H1 (cell line): ENCODE measurements around the gene RFLNA. TPM values are rescaled to one million over a fixed set of nuclear protein-coding genes. Genes with fewer than 3 reads are reported as not detected.

Experiments
- CTCF ChIA-PET: fragments of 300-600 bp; sonication (Branson Sonifier 250); formaldehyde crosslinking; loops from one replicate; lab custom pipeline; 2021; ENCODE audit not compliant: partially characterized antibody; lab: Charles Lee
- POLR2A ChIA-PET: fragments of 300-600 bp; sonication (Branson Sonifier 250); formaldehyde crosslinking; loops from one replicate; lab custom pipeline; 2021; ENCODE audit warnings: inconsistent platforms; ENCODE audit not compliant: partially characterized antibody; lab: Charles Lee
- DNase-seq, 2 experiments: peaks; one replicate each; pipeline versions ENCODE4 v3.0.0 to v3.0.0-alpha.2; 2010 to 2022; ENCODE audit warnings: low spot score in 2 of 2, low read depth in 1 of 2, mixed read lengths in 1 of 2
- FAIRE-seq: peaks from 2 replicates; lab custom pipeline; 2011; peaks lifted over from hg19 to GRCh38; lab: Jason Lieb, UNC
- H2AFZ ChIP-seq: 2 replicates; pipeline ENCODE4 v1.8.1; 2012; ENCODE audit warnings: low read length, inconsistent platforms
- H2AK5ac ChIP-seq: 2 replicates; pipeline ENCODE4 v1.6.1; 2013; ENCODE audit warnings: low read depth, low read length
- H2BK120ac ChIP-seq: replicated peaks from 2 replicates; pipeline ENCODE3; 2013; ENCODE audit warnings: low read depth, low read length, inconsistent platforms
- H2BK12ac ChIP-seq: 2 replicates; pipeline ENCODE4 v1.6.1; 2013; ENCODE audit warnings: low read depth, low read length
- H2BK15ac ChIP-seq: 2 replicates; pipeline ENCODE4 v1.6.1; 2013; ENCODE audit warnings: low read length
- H2BK20ac ChIP-seq: 2 replicates; pipeline ENCODE4 v1.6.1; 2013; ENCODE audit warnings: low read length
- H2BK5ac ChIP-seq: 2 replicates; pipeline ENCODE4 v1.6.1; 2013; ENCODE audit warnings: low read depth, low read length
- H3K14ac ChIP-seq: 2 replicates; pipeline ENCODE4 v1.6.1; 2013; ENCODE audit warnings: inconsistent platforms; ENCODE audit not compliant: insufficient read length
- H3K18ac ChIP-seq: 2 replicates; pipeline ENCODE4 v1.6.1; 2013; ENCODE audit warnings: low read length; ENCODE audit errors: extremely low read depth
- H3K23ac ChIP-seq: 2 replicates; pipeline ENCODE4 v1.6.1; 2013; ENCODE audit warnings: inconsistent platforms; ENCODE audit not compliant: insufficient read length
- H3K23me2 ChIP-seq: 2 replicates; pipeline ENCODE4 v1.6.1; 2013; ENCODE audit warnings: low read depth, low read length
- H3K27ac ChIP-seq: 2 replicates; pipeline ENCODE4 v1.6.1; 2011; ENCODE audit warnings: low read depth, low read length, inconsistent platforms
- H3K27me3 ChIP-seq, 4 experiments: replicated peaks in 1 of 4; 1 replicate in 1 of 4; 2 replicates in 3 of 4; pipeline versions ENCODE4 v1.6.1 to v1.8.1; 2011 to 2013; ENCODE audit warnings: low read length in 3 of 4, mild to moderate bottlenecking in 3 of 4, inconsistent platforms in 2 of 4, mixed read lengths in 2 of 4, moderate library complexity in 1 of 4; ENCODE audit not compliant: control insufficient read depth in 3 of 4, insufficient read depth in 3 of 4; ENCODE audit errors: extremely low read depth in 1 of 4
- H3K36me3 ChIP-seq, 4 experiments: 2 replicates each; pipeline versions ENCODE4 v1.6.1 to v1.8.1; 2011 to 2013; ENCODE audit warnings: mild to moderate bottlenecking in 4 of 4, low read length in 3 of 4, moderate library complexity in 2 of 4, control low read depth in 1 of 4, inconsistent platforms in 1 of 4; ENCODE audit not compliant: insufficient read depth in 4 of 4, control insufficient read depth in 2 of 4
- H3K4ac ChIP-seq: replicated peaks from 2 replicates; pipeline ENCODE3; 2013; ENCODE audit warnings: low read length, low read depth, mixed read lengths, inconsistent platforms; ENCODE audit not compliant: insufficient read length
- H3K4me1 ChIP-seq, 4 experiments: replicated peaks in 1 of 4; 1 replicate in 1 of 4; 2 replicates in 3 of 4; pipeline versions ENCODE4 v1.6.1 to v1.8.1; 2011 to 2013; ENCODE audit warnings: low read length in 3 of 4, inconsistent platforms in 2 of 4, mixed read lengths in 1 of 4; ENCODE audit not compliant: insufficient read depth in 4 of 4, control insufficient read depth in 3 of 4
- H3K4me2 ChIP-seq, 2 experiments: 2 replicates each; pipeline versions ENCODE4 v1.6.1 to v1.8.1; 2011 to 2013; ENCODE audit warnings: low read depth in 2 of 2, low read length in 2 of 2, control low read depth in 1 of 2, inconsistent platforms in 1 of 2, mild to moderate bottlenecking in 1 of 2; ENCODE audit not compliant: insufficient read depth in 1 of 2
- H3K4me3 ChIP-seq, 4 experiments: fragments of 200-600, 300-600 bp in 1 of 4; sonication (generic), shearing (Covaris generic), sonication (Bioruptor Twin) in 1 of 4; 2 replicates each; pipeline versions ENCODE4 v1.5.1 to v1.8.1; 2011 to 2016; ENCODE audit warnings: low read length in 4 of 4, low read depth in 3 of 4, control low read depth in 2 of 4, inconsistent platforms in 2 of 4, mild to moderate bottlenecking in 2 of 4, mixed read lengths in 1 of 4, moderate library complexity in 1 of 4; ENCODE audit not compliant: insufficient read depth in 2 of 4; ENCODE audit errors: extremely low read depth in 1 of 4
- H3K56ac ChIP-seq: replicated peaks from 2 replicates; pipeline ENCODE3; 2013; ENCODE audit warnings: low read depth, mild to moderate bottlenecking, mixed read lengths, low read length, inconsistent platforms; ENCODE audit not compliant: insufficient read length
- H3K79me1 ChIP-seq: 2 replicates; pipeline ENCODE4 v1.6.1; 2013; ENCODE audit warnings: low read depth, low read length, control low read depth
- H3K79me2 ChIP-seq, 2 experiments: 2 replicates each; pipeline versions ENCODE4 v1.6.1 to v1.8.1; 2012 to 2013; ENCODE audit warnings: low read length in 2 of 2, mild to moderate bottlenecking in 2 of 2, inconsistent platforms in 1 of 2; ENCODE audit not compliant: insufficient read depth in 2 of 2, control insufficient read depth in 1 of 2
- H3K9ac ChIP-seq, 4 experiments: replicated peaks in 1 of 4; 1 replicate in 1 of 4; 2 replicates in 3 of 4; pipeline versions ENCODE4 v1.6.1 to v1.8.1; 2011 to 2013; ENCODE audit warnings: low read depth in 3 of 4, low read length in 3 of 4, control low read depth in 2 of 4, mild to moderate bottlenecking in 2 of 4, moderate library complexity in 2 of 4, inconsistent platforms in 1 of 4; ENCODE audit errors: extremely low read depth in 1 of 4
- H3K9me3 ChIP-seq, 2 experiments: 2 replicates each; pipeline versions ENCODE4 v1.6.1 to v1.8.1; 2012 to 2013; ENCODE audit warnings: mild to moderate bottlenecking in 2 of 2, moderate library complexity in 2 of 2, control low read depth in 1 of 2, inconsistent platforms in 1 of 2, low read depth in 1 of 2, low read length in 1 of 2, mixed read lengths in 1 of 2; ENCODE audit not compliant: insufficient read depth in 2 of 2
- H4K20me1 ChIP-seq, 2 experiments: replicated peaks in 1 of 2; 2 replicates each; pipeline versions ENCODE3 to v1.8.1; 2011 to 2013; ENCODE audit warnings: inconsistent platforms in 2 of 2, low read length in 2 of 2, mild to moderate bottlenecking in 1 of 2; ENCODE audit not compliant: insufficient read depth in 2 of 2, control insufficient read depth in 1 of 2
- H4K5ac ChIP-seq: 2 replicates; pipeline ENCODE4 v1.6.1; 2013; ENCODE audit warnings: low read length, low read depth, mixed read lengths, inconsistent platforms; ENCODE audit not compliant: insufficient read length
- H4K8ac ChIP-seq: 2 replicates; pipeline ENCODE4 v1.8.0; 2013; ENCODE audit warnings: mild to moderate bottlenecking, moderate library complexity, low read length, inconsistent platforms; ENCODE audit not compliant: insufficient read depth; ENCODE audit errors: extremely low read depth
- H4K91ac ChIP-seq: replicated peaks from 2 replicates; pipeline ENCODE3; 2013; ENCODE audit warnings: low read length, mixed read lengths, inconsistent platforms; ENCODE audit not compliant: insufficient read length
- ATF2 ChIP-seq: IDR thresholded peaks from 2 replicates; pipeline ENCODE4 v1.6.1; 2012; ENCODE audit warnings: low read length, inconsistent platforms
- ATF3 ChIP-seq: IDR thresholded peaks from 2 replicates; pipeline ENCODE4 v1.6.1; 2011; ENCODE audit warnings: low read depth, mild to moderate bottlenecking, low read length; ENCODE audit not compliant: insufficient read depth
- CBX8 ChIP-seq: fragments of 300-800, 300-1000 bp; sonication (generic); IDR thresholded peaks from 2 replicates; pipeline ENCODE4 v1.7.1; 2016; ENCODE audit warnings: low read depth, low read length, borderline replicate concordance
- EZH2 ChIP-seq: fragments of 200-600 bp; sonication (generic); IDR thresholded peaks from 2 replicates; pipeline ENCODE4 v1.7.1; 2012; ENCODE audit warnings: low read depth, mild to moderate bottlenecking, moderate library complexity, low read length, inconsistent platforms; ENCODE audit not compliant: severe bottlenecking
- MAX ChIP-seq: IDR thresholded peaks from 2 replicates; pipeline ENCODE4 v1.6.1; 2012; ENCODE audit warnings: inconsistent platforms
- RNF2 ChIP-seq: fragments of 200-900, 300-1000 bp; sonication (generic); IDR thresholded peaks from 2 replicates; pipeline ENCODE4 v1.7.1; 2016; ENCODE audit warnings: borderline replicate concordance, low read depth, mild to moderate bottlenecking, antibody characterized with exemption, low read length; ENCODE audit not compliant: poor library complexity, severe bottlenecking; ENCODE audit errors: missing control alignments
- SUZ12 ChIP-seq: fragments of 200-600 bp; sonication (generic); IDR thresholded peaks from 2 replicates; pipeline ENCODE4 v1.6.1; 2012; ENCODE audit warnings: mild to moderate bottlenecking, inconsistent platforms, low read length, moderate library complexity, mixed read lengths
- YY1 ChIP-seq: IDR thresholded peaks from 2 replicates; pipeline ENCODE4 v1.6.1; 2011; ENCODE audit warnings: low read depth, mild to moderate bottlenecking, low read length
- WGBS, 2 experiments: shearing (Covaris generic) in 1 of 2; methylation state at CpG; one replicate each; pipeline versions ENCODE4 v1.1.6 to v1.1.7; 2013 to 2015; ENCODE audit warnings: low lambda C conversion rate in 2 of 2, mixed read lengths in 2 of 2, inconsistent platforms in 1 of 2, low coverage in 1 of 2, missing lambda C conversion rate in 1 of 2; ENCODE audit not compliant: insufficient replicate concordance in 2 of 2, insufficient coverage in 1 of 2, insufficient read length in 1 of 2; ENCODE audit errors: extremely low coverage in 1 of 2, missing lambda C conversion rate in 1 of 2; 5-methylcytosine and 5-hydroxymethylcytosine counted together
- polyA plus RNA-seq, 7 experiments: library from polyadenylated mRNA; depleted of rRNA in 3 of 7; stranded (reverse) in 5 of 7; unstranded in 2 of 7; fragments of >200 nt in 5 of 7; fragments of 200-250 nt in 2 of 7; gene quantifications; 1 replicate in 5 of 7; 2 replicates in 1 of 7; 4 replicates in 1 of 7; pipeline versions ENCODE4 v1.2.1 to v1.2.3, GENCODE V29; 2011 to 2013; ENCODE audit warnings: missing spikeins in 2 of 7, mixed read lengths in 2 of 7
- total RNA-seq: library from RNA; stranded (reverse); fragmentation: NEBNext Ultra II Directional; extraction: Animal tissue kit (Norgen Biotek cat#: 25700); gene quantifications from 2 replicates; pipeline ENCODE4 v1.2.1, GENCODE V29; 2021

RFLNA gene
- total and polyA plus RNA-seq, 2 of the 8 experiments (the other 6 are each of a cell fraction or from before 2014, with no cell fraction given) = 6.4 to 6.6 TPM

GRCh38 chr12:124303579-124304313 lies 8.9 kb downstream of the RFLNA start:
- Histone ChIP-seq H3K18ac (no peak overlapping the region), H3K4me1 (no peaks in the 10 kb centered on the region), H3K36me3 (no peaks in the 10 kb centered on the region), H2BK5ac (no peak overlapping the region), H2BK12ac (0 out of 2 replicates have a peak overlapping the region, but pooled peaks have one; percentile 17), H3K4me2 (no peak overlapping the region), H4K91ac (no peak overlapping the region), H3K9me3 (no peaks in the 10 kb centered on the region), H3K14ac (no peak overlapping the region), H4K20me1 (peaks cover 0 to 3% of the 10 kb centered on the region in 2 experiments), H2BK15ac (no peak overlapping the region), H3K79me1 (no peaks in the 10 kb centered on the region; the same call in 1 of the 2 replicates), H2AK5ac (no peak overlapping the region), H4K5ac (no peak overlapping the region), H3K4ac (no peak overlapping the region), H2BK20ac (no peak overlapping the region; the same call in 1 of the 2 replicates), H3K27ac (no peak overlapping the region), H3K79me2 (no peaks in the 10 kb centered on the region), H3K4me3 (no peak overlapping the region), H2BK120ac (no peak overlapping the region), H3K23me2 (peaks cover 6% of the 10 kb centered on the region; the same call in 1 of the 2 replicates), H3K56ac (no peak overlapping the region), H3K9ac (no peak overlapping the region), H2AFZ (no peak overlapping the region), H3K27me3 (no peaks in the 10 kb centered on the region), H4K8ac (peak overlapping the region; percentile 62), H3K23ac (no peak overlapping the region)
- ChIA-PET CTCF (interaction anchor here (0.5 to 4.8 kb wide), 12 partner anchors 12 to 267 kb away, joined by 3 to 21 read pairs (median 4); no protein-coding TSS in a partner anchor), POLR2A (interaction anchor here (1.0 kb wide), 1 partner anchor 100 kb away, joined by 3 read pairs; no protein-coding TSS in a partner anchor)
- WGBS, 2 experiments = 86% methylated on average over 34 of the region's 38 CpGs; no CpG with 5 or more reads in 1 of the 2 experiments
- FAIRE-seq = no peak
- DNase-seq = no peak
- no peak for TF ChIP-seq MAX
- no peak for TF ChIP-seq EZH2
- TF ChIP-seq ATF2 = no peak
- no peak for TF ChIP-seq ATF3
- TF ChIP-seq SUZ12 = no peak
- TF ChIP-seq RNF2 = no peak
- no peak for TF ChIP-seq YY1
- TF ChIP-seq CBX8 = no peak
